H1 (cell line): ENCODE data around the gene CEBPG. TPM values are rescaled to one million over a fixed set of nuclear protein-coding genes. Genes with fewer than 3 reads are reported as not detected.

Experiments used
- CTCF ChIA-PET: fragments of 300-600 bp; sonication (Branson Sonifier 250); formaldehyde crosslinking; loops from one replicate; lab custom pipeline; 2021; ENCODE audit not compliant: partially characterized antibody; lab: Charles Lee
- POLR2A ChIA-PET: fragments of 300-600 bp; sonication (Branson Sonifier 250); formaldehyde crosslinking; loops from one replicate; lab custom pipeline; 2021; ENCODE audit warnings: inconsistent platforms; ENCODE audit not compliant: partially characterized antibody; lab: Charles Lee
- DNase-seq, 2 experiments: peaks; one replicate each; pipeline versions ENCODE4 v3.0.0 to v3.0.0-alpha.2; 2010 to 2022; ENCODE audit warnings: low spot score in 2 of 2, low read depth in 1 of 2, mixed read lengths in 1 of 2
- FAIRE-seq: peaks from 2 replicates; lab custom pipeline; 2011; peaks lifted over from hg19 to GRCh38; lab: Jason Lieb, UNC
- H2AFZ ChIP-seq: 2 replicates; pipeline ENCODE4 v1.8.1; 2012; ENCODE audit warnings: low read length, inconsistent platforms
- H2AK5ac ChIP-seq: 2 replicates; pipeline ENCODE4 v1.6.1; 2013; ENCODE audit warnings: low read depth, low read length
- H2BK120ac ChIP-seq: replicated peaks from 2 replicates; pipeline ENCODE3; 2013; ENCODE audit warnings: low read depth, low read length, inconsistent platforms
- H2BK12ac ChIP-seq: 2 replicates; pipeline ENCODE4 v1.6.1; 2013; ENCODE audit warnings: low read depth, low read length
- H2BK15ac ChIP-seq: 2 replicates; pipeline ENCODE4 v1.6.1; 2013; ENCODE audit warnings: low read length
- H2BK20ac ChIP-seq: 2 replicates; pipeline ENCODE4 v1.6.1; 2013; ENCODE audit warnings: low read length
- H2BK5ac ChIP-seq: 2 replicates; pipeline ENCODE4 v1.6.1; 2013; ENCODE audit warnings: low read depth, low read length
- H3K14ac ChIP-seq: 2 replicates; pipeline ENCODE4 v1.6.1; 2013; ENCODE audit warnings: inconsistent platforms; ENCODE audit not compliant: insufficient read length
- H3K18ac ChIP-seq: 2 replicates; pipeline ENCODE4 v1.6.1; 2013; ENCODE audit warnings: low read length; ENCODE audit errors: extremely low read depth
- H3K23ac ChIP-seq: 2 replicates; pipeline ENCODE4 v1.6.1; 2013; ENCODE audit warnings: inconsistent platforms; ENCODE audit not compliant: insufficient read length
- H3K23me2 ChIP-seq: 2 replicates; pipeline ENCODE4 v1.6.1; 2013; ENCODE audit warnings: low read depth, low read length
- H3K27ac ChIP-seq: 2 replicates; pipeline ENCODE4 v1.6.1; 2011; ENCODE audit warnings: low read depth, low read length, inconsistent platforms
- H3K27me3 ChIP-seq, 4 experiments: replicated peaks in 1 of 4; 1 replicate in 1 of 4; 2 replicates in 3 of 4; pipeline versions ENCODE4 v1.6.1 to v1.8.1; 2011 to 2013; ENCODE audit warnings: low read length in 3 of 4, mild to moderate bottlenecking in 3 of 4, inconsistent platforms in 2 of 4, mixed read lengths in 2 of 4, moderate library complexity in 1 of 4; ENCODE audit not compliant: control insufficient read depth in 3 of 4, insufficient read depth in 3 of 4; ENCODE audit errors: extremely low read depth in 1 of 4
- H3K36me3 ChIP-seq, 4 experiments: 2 replicates each; pipeline versions ENCODE4 v1.6.1 to v1.8.1; 2011 to 2013; ENCODE audit warnings: mild to moderate bottlenecking in 4 of 4, low read length in 3 of 4, moderate library complexity in 2 of 4, control low read depth in 1 of 4, inconsistent platforms in 1 of 4; ENCODE audit not compliant: insufficient read depth in 4 of 4, control insufficient read depth in 2 of 4
- H3K4ac ChIP-seq: replicated peaks from 2 replicates; pipeline ENCODE3; 2013; ENCODE audit warnings: low read length, low read depth, mixed read lengths, inconsistent platforms; ENCODE audit not compliant: insufficient read length
- H3K4me1 ChIP-seq, 4 experiments: replicated peaks in 1 of 4; 1 replicate in 1 of 4; 2 replicates in 3 of 4; pipeline versions ENCODE4 v1.6.1 to v1.8.1; 2011 to 2013; ENCODE audit warnings: low read length in 3 of 4, inconsistent platforms in 2 of 4, mixed read lengths in 1 of 4; ENCODE audit not compliant: insufficient read depth in 4 of 4, control insufficient read depth in 3 of 4
- H3K4me2 ChIP-seq, 2 experiments: 2 replicates each; pipeline versions ENCODE4 v1.6.1 to v1.8.1; 2011 to 2013; ENCODE audit warnings: low read depth in 2 of 2, low read length in 2 of 2, control low read depth in 1 of 2, inconsistent platforms in 1 of 2, mild to moderate bottlenecking in 1 of 2; ENCODE audit not compliant: insufficient read depth in 1 of 2
- H3K4me3 ChIP-seq, 4 experiments: fragments of 200-600, 300-600 bp in 1 of 4; sonication (generic), shearing (Covaris generic), sonication (Bioruptor Twin) in 1 of 4; 2 replicates each; pipeline versions ENCODE4 v1.5.1 to v1.8.1; 2011 to 2016; ENCODE audit warnings: low read length in 4 of 4, low read depth in 3 of 4, control low read depth in 2 of 4, inconsistent platforms in 2 of 4, mild to moderate bottlenecking in 2 of 4, mixed read lengths in 1 of 4, moderate library complexity in 1 of 4; ENCODE audit not compliant: insufficient read depth in 2 of 4; ENCODE audit errors: extremely low read depth in 1 of 4
- H3K56ac ChIP-seq: replicated peaks from 2 replicates; pipeline ENCODE3; 2013; ENCODE audit warnings: low read depth, mild to moderate bottlenecking, mixed read lengths, low read length, inconsistent platforms; ENCODE audit not compliant: insufficient read length
- H3K79me1 ChIP-seq: 2 replicates; pipeline ENCODE4 v1.6.1; 2013; ENCODE audit warnings: low read depth, low read length, control low read depth
- H3K79me2 ChIP-seq, 2 experiments: 2 replicates each; pipeline versions ENCODE4 v1.6.1 to v1.8.1; 2012 to 2013; ENCODE audit warnings: low read length in 2 of 2, mild to moderate bottlenecking in 2 of 2, inconsistent platforms in 1 of 2; ENCODE audit not compliant: insufficient read depth in 2 of 2, control insufficient read depth in 1 of 2
- H3K9ac ChIP-seq, 4 experiments: replicated peaks in 1 of 4; 1 replicate in 1 of 4; 2 replicates in 3 of 4; pipeline versions ENCODE4 v1.6.1 to v1.8.1; 2011 to 2013; ENCODE audit warnings: low read depth in 3 of 4, low read length in 3 of 4, control low read depth in 2 of 4, mild to moderate bottlenecking in 2 of 4, moderate library complexity in 2 of 4, inconsistent platforms in 1 of 4; ENCODE audit errors: extremely low read depth in 1 of 4
- H3K9me3 ChIP-seq, 2 experiments: 2 replicates each; pipeline versions ENCODE4 v1.6.1 to v1.8.1; 2012 to 2013; ENCODE audit warnings: mild to moderate bottlenecking in 2 of 2, moderate library complexity in 2 of 2, control low read depth in 1 of 2, inconsistent platforms in 1 of 2, low read depth in 1 of 2, low read length in 1 of 2, mixed read lengths in 1 of 2; ENCODE audit not compliant: insufficient read depth in 2 of 2
- H4K20me1 ChIP-seq, 2 experiments: replicated peaks in 1 of 2; 2 replicates each; pipeline versions ENCODE3 to v1.8.1; 2011 to 2013; ENCODE audit warnings: inconsistent platforms in 2 of 2, low read length in 2 of 2, mild to moderate bottlenecking in 1 of 2; ENCODE audit not compliant: insufficient read depth in 2 of 2, control insufficient read depth in 1 of 2
- H4K5ac ChIP-seq: 2 replicates; pipeline ENCODE4 v1.6.1; 2013; ENCODE audit warnings: low read length, low read depth, mixed read lengths, inconsistent platforms; ENCODE audit not compliant: insufficient read length
- H4K8ac ChIP-seq: 2 replicates; pipeline ENCODE4 v1.8.0; 2013; ENCODE audit warnings: mild to moderate bottlenecking, moderate library complexity, low read length, inconsistent platforms; ENCODE audit not compliant: insufficient read depth; ENCODE audit errors: extremely low read depth
- H4K91ac ChIP-seq: replicated peaks from 2 replicates; pipeline ENCODE3; 2013; ENCODE audit warnings: low read length, mixed read lengths, inconsistent platforms; ENCODE audit not compliant: insufficient read length
- EZH2 ChIP-seq: fragments of 200-600 bp; sonication (generic); IDR thresholded peaks from 2 replicates; pipeline ENCODE4 v1.7.1; 2012; ENCODE audit warnings: low read depth, mild to moderate bottlenecking, moderate library complexity, low read length, inconsistent platforms; ENCODE audit not compliant: severe bottlenecking
- MAFK ChIP-seq: IDR thresholded peaks from 2 replicates; pipeline ENCODE4 v1.6.1; 2012; ENCODE audit warnings: low read depth, mild to moderate bottlenecking, improper control_type of control experiment, low read length
- TAF7 ChIP-seq: optimal IDR thresholded peaks from 2 replicates; pipeline ENCODE3; 2011; ENCODE audit warnings: low read depth, mild to moderate bottlenecking, inconsistent platforms, low read length, moderate library complexity, borderline replicate concordance
- WGBS, 2 experiments: shearing (Covaris generic) in 1 of 2; methylation state at CpG; one replicate each; pipeline versions ENCODE4 v1.1.6 to v1.1.7; 2013 to 2015; ENCODE audit warnings: low lambda C conversion rate in 2 of 2, mixed read lengths in 2 of 2, inconsistent platforms in 1 of 2, low coverage in 1 of 2, missing lambda C conversion rate in 1 of 2; ENCODE audit not compliant: insufficient replicate concordance in 2 of 2, insufficient coverage in 1 of 2, insufficient read length in 1 of 2; ENCODE audit errors: extremely low coverage in 1 of 2, missing lambda C conversion rate in 1 of 2; 5-methylcytosine and 5-hydroxymethylcytosine counted together
- polyA plus RNA-seq, 7 experiments: library from polyadenylated mRNA; depleted of rRNA in 3 of 7; stranded (reverse) in 5 of 7; unstranded in 2 of 7; fragments of >200 nt in 5 of 7; fragments of 200-250 nt in 2 of 7; gene quantifications; 1 replicate in 5 of 7; 2 replicates in 1 of 7; 4 replicates in 1 of 7; pipeline versions ENCODE4 v1.2.1 to v1.2.3, GENCODE V29; 2011 to 2013; ENCODE audit warnings: missing spikeins in 2 of 7, mixed read lengths in 2 of 7
- total RNA-seq: library from RNA; stranded (reverse); fragmentation: NEBNext Ultra II Directional; extraction: Animal tissue kit (Norgen Biotek cat#: 25700); gene quantifications from 2 replicates; pipeline ENCODE4 v1.2.1, GENCODE V29; 2021

Gene CEBPG
- total and polyA plus RNA-seq, 2 of the 8 experiments (the other 6 are each of a cell fraction or from before 2014, with no cell fraction given): 12.3 to 35.4 TPM

- Histone ChIP-seq H2BK5ac (no peak overlapping the region), H4K5ac (no peak overlapping the region), H3K4ac (no peak overlapping the region), H2AFZ (no peak overlapping the region), H3K79me1 (peaks cover 12% of the 10 kb centered on the region), H2AK5ac (no peak overlapping the region), H2BK20ac (no peak overlapping the region), H4K20me1 (peaks cover 8 to 18% of the 10 kb centered on the region in 2 experiments), H3K23ac (no peak overlapping the region), H3K14ac (no peak overlapping the region), H3K4me2 (no peak overlapping the region), H3K23me2 (no peaks in the 10 kb centered on the region), H3K79me2 (peaks cover 0 to 24% of the 10 kb centered on the region in 2 experiments; a peak in 2 of 4 replicates), H3K9me3 (no peaks in the 10 kb centered on the region), H3K56ac (no peak overlapping the region), H2BK15ac (no peak overlapping the region), H2BK120ac (no peak overlapping the region), H3K36me3 (peaks cover 0 to 3% (median 0%) of the 10 kb centered on the region in 4 experiments; a peak in 1 of 8 replicates), H3K4me3 (no peak overlapping the region), H4K8ac (no peak overlapping the region), H3K9ac (no peak overlapping the region), H4K91ac (no peak overlapping the region), H3K4me1 (no peaks in the 10 kb centered on the region; a peak in 1 of 7 replicates), H2BK12ac (no peak overlapping the region), H3K27me3 (no peaks in the 10 kb centered on the region), H3K18ac (no peak overlapping the region), H3K27ac (no peak overlapping the region)
- WGBS, 2 experiments: 93% methylated on average over 13 of the region's 13 CpGs; no CpG with 5 or more reads in 1 of the 2 experiments
- FAIRE-seq: no peak
- TF ChIP-seq TAF7 (no peak), EZH2 (no peak), MAFK (no peak)
- ChIA-PET CTCF (interaction anchor here (0.8 to 1.9 kb wide), 14 partner anchors 8 to 379 kb away, joined by 3 to 19 read pairs (median 3); partner anchors contain the start of gene CEBPG), POLR2A (interaction anchor here (1.1 to 10.4 kb wide), 5 partner anchors 8 to 16 kb away, joined by 3 to 87 read pairs (median 7); partner anchors contain the start of gene CEBPG)
- no peak for DNase-seq
Observed at GRCh38 chr19:33388231-33388724, 14.8 kb downstream of the CEBPG start.
